OCI-LY7 (cell line): ENCODE measurements around the gene CDK14.

Experiments
- EZH2phosphoT487 ChIP-seq: fragments of 200-600 bp; sonication (generic); IDR thresholded peaks from 2 replicates; pipeline ENCODE4 v1.6.1; 2018; ENCODE audit warnings: low read depth, borderline replicate concordance, mild to moderate bottlenecking, mixed run types, antibody characterized with exemption, low read length, moderate library complexity, mixed read lengths
- TF ChIP-seq, protein P1 (sequence below): fragments of 200-600 bp; sonication (generic); conservative IDR thresholded peaks from 2 replicates; pipeline ENCODE4 v1.5.1; 2014; ENCODE audit warnings: mild to moderate bottlenecking, antibody characterized with exemption, low read length, moderate library complexity, mixed read lengths

DNA sequence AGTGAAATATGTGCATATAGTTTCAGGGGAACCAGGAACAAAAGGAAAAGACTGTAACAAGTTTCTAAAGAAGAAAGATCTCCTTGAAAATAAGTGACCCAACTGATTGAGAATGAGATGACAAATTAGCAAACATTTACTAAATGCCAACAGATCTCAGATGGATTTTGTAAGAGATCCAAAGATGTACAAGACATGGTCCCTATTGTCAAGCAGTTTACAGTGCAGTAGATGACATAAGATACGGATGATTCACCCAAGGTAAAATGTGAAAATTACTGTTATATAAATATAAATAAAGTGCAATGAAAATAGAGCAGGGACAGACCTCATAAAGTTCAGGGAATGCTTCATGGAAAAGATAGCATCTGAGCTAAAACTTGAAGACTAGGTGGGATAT is 546.6 kb downstream of the CDK14 start:
- TF ChIP-seq, protein P1, sequence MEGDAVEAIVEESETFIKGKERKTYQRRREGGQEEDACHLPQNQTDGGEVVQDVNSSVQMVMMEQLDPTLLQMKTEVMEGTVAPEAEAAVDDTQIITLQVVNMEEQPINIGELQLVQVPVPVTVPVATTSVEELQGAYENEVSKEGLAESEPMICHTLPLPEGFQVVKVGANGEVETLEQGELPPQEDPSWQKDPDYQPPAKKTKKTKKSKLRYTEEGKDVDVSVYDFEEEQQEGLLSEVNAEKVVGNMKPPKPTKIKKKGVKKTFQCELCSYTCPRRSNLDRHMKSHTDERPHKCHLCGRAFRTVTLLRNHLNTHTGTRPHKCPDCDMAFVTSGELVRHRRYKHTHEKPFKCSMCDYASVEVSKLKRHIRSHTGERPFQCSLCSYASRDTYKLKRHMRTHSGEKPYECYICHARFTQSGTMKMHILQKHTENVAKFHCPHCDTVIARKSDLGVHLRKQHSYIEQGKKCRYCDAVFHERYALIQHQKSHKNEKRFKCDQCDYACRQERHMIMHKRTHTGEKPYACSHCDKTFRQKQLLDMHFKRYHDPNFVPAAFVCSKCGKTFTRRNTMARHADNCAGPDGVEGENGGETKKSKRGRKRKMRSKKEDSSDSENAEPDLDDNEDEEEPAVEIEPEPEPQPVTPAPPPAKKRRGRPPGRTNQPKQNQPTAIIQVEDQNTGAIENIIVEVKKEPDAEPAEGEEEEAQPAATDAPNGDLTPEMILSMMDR = no peak
- TF ChIP-seq EZH2phosphoT487 = no peak
